ENCODE measurements around the gene PROKR1. TPM values are rescaled to one million over a fixed set of nuclear protein-coding genes. Genes with fewer than 3 reads are reported as not detected.
A peak's percentile ranks its signal among the peaks of the same experiment; 100 is the strongest.

Gene PROKR1
- total RNA-seq, 2 donors from 2014 or later: not detected

DNA sequence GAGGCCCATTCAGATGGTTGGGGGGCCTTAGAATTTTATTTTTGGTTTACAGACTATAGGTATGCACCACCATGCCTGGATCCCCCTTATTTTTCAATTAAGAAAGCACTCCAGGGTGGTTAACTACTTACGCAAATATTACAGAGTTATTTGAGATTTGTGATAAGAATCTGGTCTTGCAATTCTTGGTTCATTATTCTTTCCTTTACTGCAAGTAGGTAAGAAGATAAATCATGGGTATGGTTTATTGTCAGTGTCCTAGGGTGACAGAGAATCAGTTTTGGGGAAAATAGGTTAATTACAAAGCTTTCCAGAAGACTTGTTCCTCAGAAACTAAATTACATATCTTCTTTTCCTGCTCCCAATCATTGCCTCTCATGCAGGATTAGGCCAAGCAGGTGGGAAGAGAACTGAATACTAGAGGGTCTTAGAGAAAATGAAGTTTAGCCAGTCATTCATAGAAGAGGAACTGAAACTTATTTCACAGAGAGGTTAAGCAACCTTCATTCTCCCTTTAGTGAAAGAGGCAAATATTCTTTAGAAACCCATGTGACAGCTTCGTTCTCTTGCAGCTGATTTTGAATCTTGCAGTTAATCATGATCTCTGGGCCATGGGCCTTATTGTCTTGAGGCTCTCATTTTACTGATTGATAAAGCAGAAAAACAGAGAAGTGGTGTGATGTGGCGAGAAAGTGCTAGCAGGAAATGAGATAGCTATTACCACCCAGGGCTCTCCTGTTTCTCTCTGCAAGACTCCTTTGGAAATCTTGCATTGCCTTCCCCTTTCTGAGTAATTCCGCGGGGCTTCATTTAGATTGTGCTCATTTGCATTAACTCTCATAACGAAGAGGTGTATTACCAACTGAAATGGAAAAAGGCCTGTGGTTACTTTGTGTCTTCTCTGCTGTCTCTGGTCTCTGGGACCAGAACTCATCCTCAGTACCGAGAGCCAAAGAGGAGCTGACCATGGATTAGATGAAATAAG lies 46.5 kb downstream of the PROKR1 start:
- peaks cover 0 to 6% of the 10 kb centered on the region in 2 donors for H3K36me3 Mint-ChIP-seq (ENCODE audit: insufficient read depth in 2 of 2)
- peaks cover 27% of the 10 kb centered on the region for H3K4me1 Mint-ChIP-seq (ENCODE audit: low read depth)
- DNase-seq (peak; percentile 4 to 7), ATAC-seq (replicated peaks in 1 of 2) (peak; percentile 72 to 77)
- H3K27me3 Mint-ChIP-seq (ENCODE audit: low read depth): peaks cover 7% of the 10 kb centered on the region
- H3K27ac Mint-ChIP-seq: peak overlapping the region; percentile 25
- no peaks in the 10 kb centered on the region for H3K9me3 Mint-ChIP-seq
- H3K4me3 Mint-ChIP-seq: peak overlapping the region; percentile 43 to 72

DNA sequence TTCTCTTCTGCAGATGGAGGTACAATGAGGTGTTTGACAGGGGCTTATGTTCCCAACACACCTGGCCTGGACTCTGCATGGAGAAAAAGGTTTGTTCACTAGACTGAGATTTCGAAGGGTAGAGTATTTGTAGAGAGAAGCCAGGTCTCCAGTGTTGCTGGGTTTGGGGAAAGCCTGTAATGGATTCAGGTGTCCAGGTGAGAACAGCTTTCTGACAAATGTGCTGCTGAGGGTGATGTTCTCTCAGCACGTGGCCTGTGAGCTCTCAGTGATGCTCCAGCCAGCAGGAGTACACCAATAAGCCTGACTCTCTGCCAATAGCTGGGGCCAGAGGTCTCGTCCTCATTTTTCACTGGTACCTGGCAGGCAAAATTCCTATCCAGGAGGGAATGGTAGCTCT lies 47.5 kb downstream of the PROKR1 start:
- Mint-ChIP-seq H3K4me1 (ENCODE audit: low read depth) (peaks cover 27% of the 10 kb centered on the region), H3K36me3 (ENCODE audit: insufficient read depth in 2 of 2) (peaks cover 0 to 6% of the 10 kb centered on the region in 2 donors), H3K27ac (no peak overlapping the region), H3K4me3 (no peak overlapping the region), H3K27me3 (ENCODE audit: low read depth) (peaks cover 15% of the 10 kb centered on the region), H3K9me3 (no peaks in the 10 kb centered on the region)
- no peak for DNase-seq
- no peak for ATAC-seq (replicated peaks in 1 of 2)

DNA sequence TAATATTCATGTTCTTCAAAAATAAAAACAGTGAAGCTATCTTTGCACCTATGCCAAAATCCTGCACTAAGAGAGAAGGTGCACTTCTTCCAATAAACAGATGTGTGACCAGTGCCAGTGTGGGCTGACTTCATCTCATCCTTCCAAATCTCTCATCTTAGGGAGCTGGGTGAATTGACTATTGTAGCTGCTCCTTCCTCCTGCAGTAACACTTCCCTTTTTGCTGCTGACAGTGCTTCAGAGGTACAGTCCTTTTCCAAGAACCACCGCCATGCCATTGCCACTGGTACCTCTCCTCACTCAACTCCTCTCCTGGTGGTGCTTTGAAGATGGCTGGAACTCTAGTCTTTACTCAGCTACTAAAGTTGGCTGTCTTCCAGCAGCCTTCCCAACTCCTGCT lies 49.1 kb downstream of the PROKR1 start:
- peaks cover 27% of the 10 kb centered on the region for H3K4me1 Mint-ChIP-seq (ENCODE audit: low read depth)
- DNase-seq: no peak
- H3K9me3 Mint-ChIP-seq: peaks cover 0 to 2% of the 10 kb centered on the region in 2 donors
- peaks cover 20% of the 10 kb centered on the region for H3K27me3 Mint-ChIP-seq (ENCODE audit: low read depth)
- ATAC-seq (replicated peaks in 1 of 2): no peak
- H3K36me3 Mint-ChIP-seq (ENCODE audit: insufficient read depth in 2 of 2): peaks cover 0 to 6% of the 10 kb centered on the region in 2 donors
- H3K27ac Mint-ChIP-seq: no peak overlapping the region
- H3K4me3 Mint-ChIP-seq: no peak overlapping the region

DNA sequence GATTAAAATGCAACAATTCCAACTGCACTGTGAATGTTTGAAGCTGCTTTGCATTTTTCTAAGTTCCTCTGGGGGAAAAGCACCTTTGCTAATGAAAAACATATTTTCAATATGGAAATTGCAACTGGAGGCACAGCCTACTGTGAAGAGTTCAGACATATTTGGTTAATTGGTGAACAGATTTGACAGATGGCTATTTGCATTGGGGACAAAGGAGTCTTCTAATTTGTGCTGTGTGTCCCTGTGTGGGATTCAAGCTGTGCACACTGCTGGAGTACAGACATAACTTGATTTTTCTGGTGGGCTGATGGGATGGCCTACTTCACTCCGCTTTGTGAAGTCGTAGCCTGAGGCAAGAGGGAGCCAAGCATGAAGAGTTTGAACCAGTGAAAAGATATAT lies 50.6 kb downstream of the PROKR1 start:
- Mint-ChIP-seq H3K36me3 (ENCODE audit: insufficient read depth in 2 of 2) (no peaks in the 10 kb centered on the region), H3K27ac (no peak overlapping the region), H3K9me3 (peaks cover 0 to 2% of the 10 kb centered on the region in 2 donors), H3K4me3 (no peak overlapping the region), H3K4me1 (ENCODE audit: low read depth) (peaks cover 18% of the 10 kb centered on the region), H3K27me3 (ENCODE audit: low read depth) (peaks cover 20% of the 10 kb centered on the region)
- DNase-seq: no peak
- no peak for ATAC-seq (replicated peaks in 1 of 2)

DNA sequence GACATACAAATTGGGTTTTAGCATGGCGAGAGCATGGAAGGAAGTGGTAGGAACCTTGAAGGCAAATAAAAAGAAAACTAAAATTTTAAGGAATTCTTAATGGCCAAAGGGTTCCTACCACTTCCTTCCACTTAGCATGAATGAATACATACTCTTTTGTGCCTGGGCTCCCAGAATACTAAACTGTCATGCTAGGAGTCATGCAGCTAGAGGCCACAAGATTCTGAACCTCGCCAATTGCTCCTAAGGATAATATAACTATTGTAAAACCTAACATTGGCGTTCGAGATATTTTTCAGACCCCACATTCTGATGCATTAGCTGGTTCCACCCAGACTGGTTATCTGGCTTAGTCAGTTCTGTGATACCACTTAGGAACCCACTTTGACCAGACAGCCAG lies 52.6 kb downstream of the PROKR1 start:
- no peak for ATAC-seq (replicated peaks in 1 of 2)
- DNase-seq: no peak
- Mint-ChIP-seq H3K9me3 (peaks cover 8 to 9% of the 10 kb centered on the region in 2 donors), H3K36me3 (ENCODE audit: insufficient read depth in 2 of 2) (peaks cover 0 to 9% of the 10 kb centered on the region in 2 donors), H3K27ac (no peak overlapping the region), H3K4me1 (ENCODE audit: low read depth) (no peaks in the 10 kb centered on the region), H3K27me3 (ENCODE audit: low read depth) (peaks cover 20% of the 10 kb centered on the region), H3K4me3 (no peak overlapping the region)

DNA sequence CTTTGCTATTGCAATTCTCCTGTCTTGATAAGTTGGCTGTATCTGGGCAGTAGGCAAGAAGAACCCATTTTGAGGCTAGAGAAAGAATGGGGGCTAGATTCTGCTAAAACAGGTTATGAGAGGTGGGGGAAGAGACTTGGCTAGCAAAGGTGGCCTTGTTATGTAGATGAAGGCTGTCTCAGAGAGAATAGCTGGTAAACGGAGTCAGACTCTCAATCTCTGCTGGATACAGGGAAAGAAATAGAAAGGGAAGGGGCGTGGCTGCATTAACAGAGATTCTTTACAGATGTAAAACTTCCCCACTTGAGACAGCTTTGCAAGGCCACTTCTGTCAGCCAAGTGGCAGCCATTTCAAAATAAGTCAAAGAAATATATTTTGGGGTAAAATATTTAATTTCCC lies 53.2 kb downstream of the PROKR1 start:
- peaks cover 20% of the 10 kb centered on the region for H3K27me3 Mint-ChIP-seq (ENCODE audit: low read depth)
- ATAC-seq (replicated peaks in 1 of 2) (no peak), DNase-seq (no peak)
- peaks cover 8 to 9% of the 10 kb centered on the region in 2 donors for H3K9me3 Mint-ChIP-seq
- H3K4me1 Mint-ChIP-seq (ENCODE audit: low read depth): no peaks in the 10 kb centered on the region
- H3K4me3 Mint-ChIP-seq: no peak overlapping the region
- peaks cover 0 to 9% of the 10 kb centered on the region in 2 donors for H3K36me3 Mint-ChIP-seq (ENCODE audit: insufficient read depth in 2 of 2)
- no peak overlapping the region for H3K27ac Mint-ChIP-seq

DNA sequence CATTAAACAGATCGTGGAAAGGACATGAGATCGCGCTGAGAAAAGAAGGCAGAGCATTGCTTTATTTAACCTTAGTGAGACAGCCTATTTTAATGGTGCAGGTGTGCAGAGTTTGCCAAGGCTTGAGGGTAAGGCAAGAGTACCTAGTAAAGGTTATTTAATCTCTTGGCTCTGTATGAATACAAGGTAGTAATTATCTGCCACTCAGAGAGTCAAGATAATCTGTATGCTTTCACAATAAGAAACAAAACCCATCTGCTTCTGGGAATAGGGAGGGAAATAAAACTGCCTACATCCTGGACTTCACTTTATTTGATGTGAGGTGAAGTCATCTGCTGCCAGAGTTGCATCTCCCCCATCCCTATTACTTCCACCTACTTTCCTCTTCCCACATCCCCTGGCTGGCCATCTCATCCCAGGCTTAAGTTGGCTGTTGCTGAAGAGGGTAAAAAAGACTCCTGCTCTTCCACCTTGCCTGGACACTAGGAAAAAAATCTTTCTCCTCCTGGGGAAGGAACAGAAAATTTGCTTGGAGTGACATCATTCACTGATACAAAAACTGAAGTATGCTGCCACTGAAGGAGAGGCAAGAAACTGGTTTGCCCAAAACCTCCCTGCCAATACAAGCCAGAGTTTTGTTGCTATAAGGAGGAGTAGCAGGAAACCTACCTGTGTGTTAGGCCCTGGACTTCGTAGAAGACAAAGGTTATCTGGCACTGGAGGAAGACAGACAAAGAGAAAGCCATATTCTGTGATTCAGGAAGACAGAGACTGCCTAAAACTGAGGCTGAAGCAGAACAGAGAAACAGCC lies 55.4 kb downstream of the PROKR1 start:
- Mint-ChIP-seq H3K27ac (no peak overlapping the region), H3K4me1 (ENCODE audit: low read depth) (peaks cover 4% of the 10 kb centered on the region), H3K27me3 (ENCODE audit: low read depth) (peaks cover 16% of the 10 kb centered on the region), H3K9me3 (peaks cover 8 to 9% of the 10 kb centered on the region in 2 donors), H3K36me3 (ENCODE audit: insufficient read depth in 2 of 2) (peaks cover 0 to 9% of the 10 kb centered on the region in 2 donors), H3K4me3 (no peak overlapping the region)
- DNase-seq (no peak), ATAC-seq (replicated peaks in 1 of 2) (no peak)

DNA sequence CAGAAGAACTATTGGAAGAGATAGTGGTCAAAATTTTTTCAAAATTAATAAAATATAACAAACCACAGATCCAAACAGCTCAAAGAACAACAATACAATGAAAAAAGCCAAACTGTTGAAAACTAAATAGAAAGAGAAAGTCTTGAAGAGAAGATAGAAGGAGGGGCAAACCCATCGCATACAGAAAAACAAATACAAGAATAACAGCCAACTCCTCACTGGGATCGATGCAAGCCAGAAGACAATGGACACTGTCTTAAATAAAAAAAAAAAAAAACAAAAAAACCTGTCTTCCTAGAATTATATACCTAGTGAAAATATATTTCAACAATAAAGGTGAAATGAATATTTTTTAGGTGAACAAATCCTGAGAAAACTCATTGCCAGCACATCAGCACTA lies 57.2 kb downstream of the PROKR1 start:
- H3K9me3 Mint-ChIP-seq: peaks cover 8 to 9% of the 10 kb centered on the region in 2 donors
- DNase-seq: no peak
- H3K27me3 Mint-ChIP-seq (ENCODE audit: low read depth): peaks cover 6% of the 10 kb centered on the region
- H3K4me1 Mint-ChIP-seq (ENCODE audit: low read depth): peaks cover 4% of the 10 kb centered on the region
- no peak overlapping the region for H3K27ac Mint-ChIP-seq
- H3K36me3 Mint-ChIP-seq (ENCODE audit: insufficient read depth in 2 of 2): peaks cover 0 to 9% of the 10 kb centered on the region in 2 donors
- no peak overlapping the region for H3K4me3 Mint-ChIP-seq
- ATAC-seq (replicated peaks in 1 of 2): no peak

DNA sequence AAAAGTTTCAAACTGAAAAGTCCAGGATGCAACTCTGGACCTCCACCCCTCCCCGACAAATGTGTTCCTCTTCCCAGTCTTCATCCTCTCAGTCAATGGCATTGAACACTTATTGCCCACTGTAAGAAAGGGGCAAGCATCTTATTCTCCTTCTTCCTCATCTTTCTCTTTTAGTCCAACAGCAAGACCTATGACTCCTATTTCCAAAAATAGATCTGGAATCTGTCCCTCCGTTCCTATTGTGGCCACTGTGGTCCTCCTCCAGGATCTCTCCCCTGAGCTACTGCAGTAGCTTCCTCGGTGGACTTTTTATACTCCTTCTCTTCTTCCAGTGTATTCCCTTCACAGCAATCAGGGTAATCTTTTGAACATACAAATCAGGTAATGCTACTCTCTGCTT lies 63.3 kb downstream of the PROKR1 start:
- DNase-seq (no peak), ATAC-seq (replicated peaks in 1 of 2) (no peak)
- Mint-ChIP-seq H3K27ac (no peak overlapping the region), H3K4me3 (no peak overlapping the region), H3K4me1 (ENCODE audit: low read depth) (peaks cover 19% of the 10 kb centered on the region), H3K36me3 (ENCODE audit: insufficient read depth in 2 of 2) (no peaks in the 10 kb centered on the region), H3K9me3 (no peaks in the 10 kb centered on the region), H3K27me3 (ENCODE audit: low read depth) (no peaks in the 10 kb centered on the region)

Other genes with a start within 250 kb of the PROKR1 start
- 1 to 10 TPM; 3.2 to 3.7 TPM for gene FBXO48, start 176.3 kb upstream of the PROKR1 start, total RNA-seq
- 1 to 10 TPM; 5.5 to 5.7 TPM for gene APLF, start 176.0 kb upstream of the PROKR1 start, total RNA-seq
- 10 to 100 TPM; 38.3 to 49.5 TPM for gene ARHGAP25, start 91.2 kb downstream of the PROKR1 start, total RNA-seq
- gene BMP10, start 227.8 kb downstream of the PROKR1 start, total RNA-seq: not detected